Hepatocyte (in vitro differentiated cells): Measurements from ENCODE around the gene LAPTM5. TPM values are rescaled to one million over a fixed set of nuclear protein-coding genes. Genes with fewer than 3 reads are reported as not detected.
"Not testable (repeated sequence)": the region's sequence is repeated elsewhere in the genome, so short reads cannot be mapped to it uniquely, and the experiment has no call there.

Source experiments
- DNase-seq: peaks from one replicate; pipeline ENCODE4 v3.0.0-alpha.2; 2016; ENCODE audit warnings: low spot score
- H2AFZ ChIP-seq: fragments of 200-600 bp; sonication (generic); 2 replicates; pipeline ENCODE4 v1.6.0; 2016; ENCODE audit warnings: antibody characterized with exemption, mild to moderate bottlenecking
- H3K27ac ChIP-seq: fragments of 200-600 bp; sonication (generic); 2 replicates; pipeline ENCODE4 v1.5.1; 2016; ENCODE audit warnings: mild to moderate bottlenecking
- H3K27me3 ChIP-seq: fragments of 200-600 bp; sonication (generic); 2 replicates; pipeline ENCODE4 v1.6.1; 2016
- H3K36me3 ChIP-seq: fragments of 200-600 bp; sonication (generic); replicated peaks from 2 replicates; pipeline ENCODE4 v1.5.1; 2016; ENCODE audit warnings: low read depth; ENCODE audit not compliant: insufficient read depth
- H3K4me1 ChIP-seq: fragments of 200-600 bp; sonication (generic); 2 replicates; pipeline ENCODE4 v1.5.1; 2016; ENCODE audit warnings: mild to moderate bottlenecking, moderate library complexity; ENCODE audit not compliant: insufficient read depth
- H3K4me2 ChIP-seq: fragments of 200-600 bp; sonication (generic); 2 replicates; pipeline ENCODE4 v1.6.0; 2016
- H3K4me3 ChIP-seq: fragments of 200-600 bp; sonication (generic); 2 replicates; pipeline ENCODE4 v1.5.1; 2016; ENCODE audit warnings: mild to moderate bottlenecking
- H3K79me2 ChIP-seq: fragments of 200-600 bp; sonication (generic); 2 replicates; pipeline ENCODE4 v1.6.0; 2017; ENCODE audit warnings: mild to moderate bottlenecking
- H3K9me2 ChIP-seq: fragments of 200-600 bp; sonication (generic); replicated peaks from 2 replicates; pipeline ENCODE4 v1.6.0; 2017; ENCODE audit warnings: mild to moderate bottlenecking; ENCODE audit not compliant: insufficient read depth
- H3K9me3 ChIP-seq: fragments of 200-600 bp; sonication (generic); 2 replicates; pipeline ENCODE4 v1.5.1; 2016; ENCODE audit warnings: low read depth, mild to moderate bottlenecking
- H4K20me1 ChIP-seq: fragments of 200-600 bp; sonication (generic); 2 replicates; pipeline ENCODE4 v1.6.0; 2016; ENCODE audit warnings: mild to moderate bottlenecking; ENCODE audit not compliant: insufficient read depth, poor library complexity, severe bottlenecking
- EZH2 ChIP-seq: fragments of 200-600 bp; sonication (generic); IDR thresholded peaks from 2 replicates; pipeline ENCODE4 v1.6.1; 2016; ENCODE audit warnings: antibody characterized with exemption, mild to moderate bottlenecking, borderline replicate concordance
- EZH2phosphoT487 ChIP-seq: fragments of 200-600 bp; sonication (generic); IDR thresholded peaks from one replicate; pipeline ENCODE4 v1.6.1; 2018; ENCODE audit warnings: antibody characterized with exemption, mild to moderate bottlenecking, low read depth, moderate library complexity; ENCODE audit not compliant: unreplicated experiment, severe bottlenecking
- WGBS: methylation state at CpG from one replicate; pipeline ENCODE4 v1.1.6; 2016; ENCODE audit warnings: low lambda C conversion rate; ENCODE audit errors: missing lambda C conversion rate; 5-methylcytosine and 5-hydroxymethylcytosine counted together
- polyA plus RNA-seq: library from polyadenylated mRNA; unstranded; fragments of >200 nt; fragmentation: Nextera tagmentation; extraction: Ambion mirVana; gene quantifications from 2 replicates; pipeline ENCODE4 v1.2.1, GENCODE V29; 2016
- total RNA-seq: library from RNA; depleted of rRNA; stranded (reverse); fragments of >200 nt; gene quantifications from 2 replicates; pipeline ENCODE4 v1.2.3, GENCODE V29; 2014
- TF ChIP-seq, protein P1 (sequence below): fragments of 200-600 bp; sonication (generic); IDR thresholded peaks from 2 replicates; pipeline ENCODE4 v1.5.1; 2016; ENCODE audit warnings: antibody characterized with exemption, mild to moderate bottlenecking; ENCODE audit not compliant: poor library complexity

The LAPTM5 gene
- total and polyA plus RNA-seq, 2 experiments from 2014 or later = 2.6 to 3.2 TPM

DNA sequence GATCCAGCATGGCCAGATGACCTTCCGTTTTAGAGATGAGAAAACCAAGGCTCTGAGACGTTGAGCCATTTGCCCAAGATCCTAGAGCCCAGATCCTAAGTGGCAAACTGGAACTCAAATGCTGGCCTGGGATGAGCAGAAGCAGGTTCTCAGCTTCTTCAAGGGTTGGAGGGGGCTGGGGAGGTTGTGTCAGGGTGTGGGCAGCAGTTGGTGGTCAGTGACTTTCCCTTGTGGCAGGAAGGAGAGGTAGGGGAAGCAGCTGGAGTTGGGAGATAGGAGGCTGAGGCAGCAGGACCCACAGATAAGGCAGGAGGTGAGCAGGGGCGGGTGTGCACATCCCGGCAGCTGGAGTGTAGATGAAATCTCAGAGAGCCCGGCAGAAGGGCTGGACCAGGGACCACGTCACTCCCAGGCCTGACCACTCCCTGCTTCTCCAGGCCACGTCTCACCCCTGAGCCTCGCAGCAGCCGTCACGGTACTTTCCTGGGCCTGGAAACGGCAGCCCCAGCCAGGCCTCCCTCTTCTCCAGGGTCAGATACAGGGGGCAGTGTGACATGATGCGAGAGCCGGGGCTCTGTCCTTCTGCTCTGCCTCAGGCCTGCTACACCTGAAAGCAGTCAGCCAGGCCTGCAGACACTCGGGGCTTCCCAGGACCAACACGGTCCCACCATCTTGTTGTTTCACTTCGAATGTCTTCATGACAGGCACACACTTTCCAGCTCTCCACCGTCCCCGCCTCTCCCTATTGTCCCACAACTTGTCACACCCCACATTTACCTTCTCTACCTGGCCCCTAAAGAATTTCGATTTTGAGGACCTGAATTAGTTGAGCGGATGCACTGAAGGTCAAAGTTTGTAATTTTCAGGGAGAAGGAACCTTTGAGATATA lies 11.5 kb upstream of the LAPTM5 start:
- H3K27ac ChIP-seq = no peak overlapping the region
- H3K4me1 ChIP-seq = no peaks in the 10 kb centered on the region
- WGBS = 78% methylated on average over 20 of the region's 20 CpGs
- DNase-seq = no peak
- H3K36me3 ChIP-seq = no peaks in the 10 kb centered on the region
- no peaks in the 10 kb centered on the region for H3K27me3 ChIP-seq
- no peaks in the 10 kb centered on the region for H4K20me1 ChIP-seq
- no peak overlapping the region for H3K4me3 ChIP-seq
- no peaks in the 10 kb centered on the region for H3K9me3 ChIP-seq
- H3K4me2 ChIP-seq = no peak overlapping the region
- H3K79me2 ChIP-seq = no peaks in the 10 kb centered on the region
- TF ChIP-seq, protein P1, sequence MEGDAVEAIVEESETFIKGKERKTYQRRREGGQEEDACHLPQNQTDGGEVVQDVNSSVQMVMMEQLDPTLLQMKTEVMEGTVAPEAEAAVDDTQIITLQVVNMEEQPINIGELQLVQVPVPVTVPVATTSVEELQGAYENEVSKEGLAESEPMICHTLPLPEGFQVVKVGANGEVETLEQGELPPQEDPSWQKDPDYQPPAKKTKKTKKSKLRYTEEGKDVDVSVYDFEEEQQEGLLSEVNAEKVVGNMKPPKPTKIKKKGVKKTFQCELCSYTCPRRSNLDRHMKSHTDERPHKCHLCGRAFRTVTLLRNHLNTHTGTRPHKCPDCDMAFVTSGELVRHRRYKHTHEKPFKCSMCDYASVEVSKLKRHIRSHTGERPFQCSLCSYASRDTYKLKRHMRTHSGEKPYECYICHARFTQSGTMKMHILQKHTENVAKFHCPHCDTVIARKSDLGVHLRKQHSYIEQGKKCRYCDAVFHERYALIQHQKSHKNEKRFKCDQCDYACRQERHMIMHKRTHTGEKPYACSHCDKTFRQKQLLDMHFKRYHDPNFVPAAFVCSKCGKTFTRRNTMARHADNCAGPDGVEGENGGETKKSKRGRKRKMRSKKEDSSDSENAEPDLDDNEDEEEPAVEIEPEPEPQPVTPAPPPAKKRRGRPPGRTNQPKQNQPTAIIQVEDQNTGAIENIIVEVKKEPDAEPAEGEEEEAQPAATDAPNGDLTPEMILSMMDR = no peak
- TF ChIP-seq EZH2 (no peak), EZH2phosphoT487 (no peak)
- H2AFZ ChIP-seq = no peak overlapping the region
- no peaks in the 10 kb centered on the region for H3K9me2 ChIP-seq

DNA sequence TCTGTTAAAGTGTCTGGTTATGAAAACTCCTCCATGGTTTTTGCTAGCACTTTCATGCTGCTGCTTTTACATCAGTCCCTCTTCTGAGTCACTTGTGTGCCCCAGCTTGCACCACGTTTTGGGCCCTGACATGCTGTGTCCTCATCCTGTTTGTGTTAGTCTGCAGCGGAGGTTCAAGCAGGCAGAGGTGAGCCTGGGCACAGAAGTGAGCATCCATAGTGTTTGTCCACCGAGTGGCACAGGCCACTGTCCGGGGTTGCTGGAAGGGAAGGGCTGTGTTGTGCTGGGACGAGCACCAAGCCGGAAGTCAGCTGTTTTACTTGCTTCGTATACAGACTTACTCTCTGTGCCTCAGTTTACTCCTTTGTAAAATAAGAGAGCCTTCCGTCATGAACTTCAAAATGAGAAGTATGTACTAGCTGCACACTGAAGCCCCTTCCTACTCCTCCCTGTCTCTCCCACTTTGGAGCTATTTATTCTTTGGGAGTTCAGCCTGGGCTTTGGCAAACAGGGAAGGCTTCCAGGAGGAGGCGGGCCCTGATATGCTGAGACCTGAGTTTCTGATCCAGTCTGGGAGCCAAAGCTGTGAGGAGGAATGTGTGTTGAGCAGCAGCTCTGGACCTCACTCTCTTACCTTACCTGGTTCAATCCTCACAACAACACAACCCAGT lies 10.7 kb upstream of the LAPTM5 start:
- no peaks in the 10 kb centered on the region for H4K20me1 ChIP-seq
- WGBS = 92% methylated on average over 9 of the region's 9 CpGs
- no peaks in the 10 kb centered on the region for H3K9me3 ChIP-seq
- H3K4me1 ChIP-seq = peaks cover 6% of the 10 kb centered on the region
- no peaks in the 10 kb centered on the region for H3K9me2 ChIP-seq
- no peak overlapping the region for H3K4me2 ChIP-seq
- TF ChIP-seq, protein P1 = no peak
- TF ChIP-seq EZH2phosphoT487 = no peak
- no peak for TF ChIP-seq EZH2
- no peaks in the 10 kb centered on the region for H3K27me3 ChIP-seq
- H3K27ac ChIP-seq = no peak overlapping the region
- H2AFZ ChIP-seq = no peak overlapping the region
- no peaks in the 10 kb centered on the region for H3K79me2 ChIP-seq
- DNase-seq = no peak
- H3K36me3 ChIP-seq = no peaks in the 10 kb centered on the region
- no peak overlapping the region for H3K4me3 ChIP-seq

DNA sequence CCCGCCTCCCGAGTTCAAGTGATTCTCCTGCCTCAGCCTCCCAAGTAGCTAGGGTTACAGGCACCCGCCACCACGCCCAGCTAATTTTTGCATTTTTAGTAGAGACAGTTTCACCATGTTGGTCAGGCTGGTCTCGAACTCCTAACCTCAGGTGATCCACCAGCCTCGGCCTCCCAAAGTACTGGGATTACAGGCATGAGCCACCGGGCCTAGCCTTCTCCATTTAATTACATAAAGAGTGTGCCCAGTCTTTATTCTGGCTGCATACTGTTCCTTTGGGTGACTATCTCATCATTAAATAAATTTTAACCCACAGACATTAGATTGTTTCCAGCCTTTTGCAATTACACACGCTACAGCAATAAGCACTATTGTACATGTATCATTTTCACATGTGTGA lies 9.4 kb upstream of the LAPTM5 start:
- H3K4me2 ChIP-seq, H4K20me1 ChIP-seq, H3K36me3 ChIP-seq, H3K27ac ChIP-seq, H3K4me3 ChIP-seq, DNase-seq, H3K9me2 ChIP-seq, H3K79me2 ChIP-seq, H3K4me1 ChIP-seq, H3K9me3 ChIP-seq, H2AFZ ChIP-seq, H3K27me3 ChIP-seq: not testable (repeated sequence)
- WGBS = 92% methylated on average over 8 of the region's 8 CpGs
